Myocyte (in vitro differentiated cells): ENCODE data around the gene RPL36A. TPM values are rescaled to one million over a fixed set of nuclear protein-coding genes. Genes with fewer than 3 reads are reported as not detected.

Source experiments
- DNase-seq: peaks from one replicate; pipeline ENCODE4 v3.0.0-alpha.2; 2012; ENCODE audit warnings: low read depth
- total RNA-seq: library from RNA; depleted of rRNA; stranded (reverse); fragments of >200 nt; gene quantifications from 2 replicates; pipeline ENCODE4 v1.2.3, GENCODE V29; 2014

The RPL36A gene
- total RNA-seq, 1 donor from 2014 or later: 815 TPM

- DNase-seq: no peak
Observed at GRCh38 chrX:101391831-101392230, 1.0 kb downstream of the RPL36A start.

GRCh38 chrX:101393530-101394305, 2.9 kb downstream of the RPL36A start:
- DNase-seq: no peak

- no peak for DNase-seq
Observed at GRCh38 chrX:101394372-101394771, 3.6 kb downstream of the RPL36A start.

- no peak for DNase-seq
Observed at GRCh38 chrX:101395789-101396188, 5.0 kb downstream of the RPL36A start.

GRCh38 chrX:101397779-101398178, 7.0 kb downstream of the RPL36A start:
- no peak for DNase-seq

GRCh38 chrX:101398694-101399093, 7.9 kb downstream of the RPL36A start:
- DNase-seq: no peak

GRCh38 chrX:101399825-101400224, 9.0 kb downstream of the RPL36A start:
- DNase-seq: no peak

- no peak for DNase-seq
Observed at GRCh38 chrX:101407167-101407747, 16.4 kb downstream of the RPL36A start.

GRCh38 chrX:101407748-101408531, 17.1 kb downstream of the RPL36A start, which contains the start of the genes GLA and HNRNPH2:
Gene GLA, minus strand, starts transcription at chrX:101407925. Its CDS starts 22 bp downstream, at chrX:101407903.
Gene HNRNPH2, plus strand, starts transcription at chrX:101408222. Its CDS starts 3,767 bp downstream, at chrX:101411989.
- DNase-seq: peak; percentile 97

GRCh38 chrX:101408532-101408841, 17.7 kb downstream of the RPL36A start:
- no peak for DNase-seq

- DNase-seq: no peak
Observed at GRCh38 chrX:101409043-101409442, 18.2 kb downstream of the RPL36A start.

GRCh38 chrX:101410461-101410860, 19.6 kb downstream of the RPL36A start:
- no peak for DNase-seq

GRCh38 chrX:101411984-101412383, 21.2 kb downstream of the RPL36A start:
- no peak for DNase-seq

- DNase-seq: peak; percentile 76
Observed at GRCh38 chrX:101415180-101416145, 24.7 kb downstream of the RPL36A start.

GRCh38 chrX:101416691-101417090, 25.9 kb downstream of the RPL36A start:
- no peak for DNase-seq

- DNase-seq: no peak
Observed at GRCh38 chrX:101417190-101417589, 26.4 kb downstream of the RPL36A start.

- peak; percentile 67 for DNase-seq
Observed at GRCh38 chrX:101417981-101418841, 27.4 kb downstream of the RPL36A start.

GRCh38 chrX:101419489-101419888, 28.7 kb downstream of the RPL36A start:
- DNase-seq: no peak

GRCh38 chrX:101427954-101428353, 37.1 kb downstream of the RPL36A start:
- DNase-seq: no peak

- peak; percentile 8 for DNase-seq
Observed at GRCh38 chrX:101429934-101430333, 39.1 kb downstream of the RPL36A start.
